ENCODE measurements around the gene DCP1A. TPM values are rescaled to one million over a fixed set of nuclear protein-coding genes. Genes with fewer than 3 reads are reported as not detected.
"Not testable (repeated sequence)": the region's sequence is repeated elsewhere in the genome, so short reads cannot be mapped to it uniquely, and the experiment has no call there.

The DCP1A gene
- total and polyA plus RNA-seq, 2 of the 13 experiments (the other 11 are each of a cell fraction or from before 2014, with no cell fraction given): 14.2 to 41.2 TPM

GRCh38 chr3:53300826-53301225 is 46.5 kb downstream of the DCP1A start:
- Histone ChIP-seq H3K4me1 (ENCODE audit: insufficient read depth, low read length) (peaks cover 8% of the 10 kb centered on the region), H3K36me3 (replicated peaks in 1 of 2; ENCODE audit: control insufficient read depth in 1 of 2, insufficient read depth in 2 of 2, low read length in 2 of 2) (peaks cover 11 to 44% of the 10 kb centered on the region in 2 experiments), H3K9me3 (ENCODE audit: low read length) (no peaks in the 10 kb centered on the region), H3K27me3 (ENCODE audit: control insufficient read depth in 1 of 2, insufficient read depth in 2 of 2, low read length in 2 of 2) (no peaks in the 10 kb centered on the region), H3K9ac (ENCODE audit: insufficient read depth, low read depth, low read length) (no peak overlapping the region), H3K79me2 (ENCODE audit: insufficient read depth, low read length) (no peaks in the 10 kb centered on the region), H2AFZ (ENCODE audit: low read length) (no peak overlapping the region), H3K27ac (ENCODE audit: extremely low read length, insufficient read depth, low read length) (no peak overlapping the region), H3K4me3 (replicated peaks in 1 of 3; ENCODE audit: insufficient read depth in 1 of 3, low read depth in 2 of 3, low read length in 3 of 3) (no peak overlapping the region), H4K20me1 (ENCODE audit: insufficient read depth, low read length) (no peaks in the 10 kb centered on the region), H3K4me2 (ENCODE audit: low read depth, low read length) (no peak overlapping the region)
- intact Hi-C loops (cut with micrococcal nuclease; ENCODE audit: unreplicated experiment) (no loop called here), in situ Hi-C loops (cut with HindIII; ENCODE audit: extremely low pct_ligation_motif_present, low pct_unique_long_range_greater_than_20kb) (no loop called here)
- ATAC-seq: no peak
- no peak for DNase-seq (ENCODE audit: low spot score)
- TF ChIP-seq ZNF33B (CRISPR knock-in tag; IDR thresholded peaks at IDR 0.05) (no peak), ZBTB44 (CRISPR knock-in tag; IDR thresholded peaks at IDR 0.05) (no peak), TBX2 (CRISPR knock-in tag; IDR thresholded peaks at IDR 0.05; ENCODE audit: borderline replicate concordance) (no peak)
- no TSS peak for BruUV-seq (replicated peaks)
- WGBS (ENCODE audit: low lambda C conversion rate): 96% methylated on average over 3 of the region's 3 CpGs
- ChIA-PET CTCF (ENCODE audit: low intra/inter-chr PET ratio, low total read pairs) (no interaction called here), POLR2A (no interaction called here)
- FAIRE-seq: no peak

GRCh38 chr3:53299611-53300023 is 47.7 kb downstream of the DCP1A start:
- ATAC-seq (peak; percentile 74), DNase-seq (ENCODE audit: low spot score) (peak; percentile 40), FAIRE-seq (peak; percentile 73)
- 74% methylated on average over 5 of the region's 5 CpGs for WGBS (ENCODE audit: low lambda C conversion rate)
- CTCF ChIA-PET (ENCODE audit: low intra/inter-chr PET ratio, low total read pairs): interaction anchor here (1.3 kb wide), 1 partner anchor 411 kb away, joined by 7 read pairs; no protein-coding TSS in a partner anchor
- H3K27me3 ChIP-seq (ENCODE audit: control insufficient read depth in 1 of 2, insufficient read depth in 2 of 2, low read length in 2 of 2); BruUV-seq (replicated peaks); POLR2A ChIA-PET; H2AFZ ChIP-seq (ENCODE audit: low read length); H3K79me2 ChIP-seq (ENCODE audit: insufficient read depth, low read length); H3K27ac ChIP-seq (ENCODE audit: extremely low read length, insufficient read depth, low read length); H3K9ac ChIP-seq (ENCODE audit: insufficient read depth, low read depth, low read length); H3K4me2 ChIP-seq (ENCODE audit: low read depth, low read length); H3K4me3 ChIP-seq (replicated peaks in 1 of 3; ENCODE audit: insufficient read depth in 1 of 3, low read depth in 2 of 3, low read length in 3 of 3); in situ Hi-C loops (cut with HindIII; ENCODE audit: extremely low pct_ligation_motif_present, low pct_unique_long_range_greater_than_20kb); H3K9me3 ChIP-seq (ENCODE audit: low read length); H4K20me1 ChIP-seq (ENCODE audit: insufficient read depth, low read length): not testable (repeated sequence)
- TF ChIP-seq STAG1 (CRISPR knock-in tag; IDR thresholded peaks at IDR 0.05) (peak; percentile 77), PPARG (CRISPR knock-in tag; conservative IDR thresholded peaks at IDR 0.05) (peak; percentile 22; the same call in 1 of the 2 replicates), CEBPG (CRISPR knock-in tag; IDR thresholded peaks at IDR 0.05) (peak; percentile 55), TEF (CRISPR knock-in tag; IDR thresholded peaks at IDR 0.05) (peak; percentile 49; the same call in 1 of the 2 replicates), RAD21 (CRISPR knock-in tag; IDR thresholded peaks at IDR 0.05) (peak; percentile 56; the same call in 1 of the 2 replicates), CEBPB (IDR thresholded peaks at IDR 0.05; ENCODE audit: borderline replicate concordance, low read depth, low read length) (peak; percentile 54; the same call in 1 of the 2 replicates), ARID3A (IDR thresholded peaks at IDR 0.05; ENCODE audit: low read depth, low read length) (0 out of 2 replicates have a peak, but pooled peaks have one; percentile 17), SMC3 (IDR thresholded peaks at IDR 0.05; ENCODE audit: low read length) (peak; percentile 63; the same call in 1 of the 2 replicates)
- TF ChIP-seq, protein P1, sequence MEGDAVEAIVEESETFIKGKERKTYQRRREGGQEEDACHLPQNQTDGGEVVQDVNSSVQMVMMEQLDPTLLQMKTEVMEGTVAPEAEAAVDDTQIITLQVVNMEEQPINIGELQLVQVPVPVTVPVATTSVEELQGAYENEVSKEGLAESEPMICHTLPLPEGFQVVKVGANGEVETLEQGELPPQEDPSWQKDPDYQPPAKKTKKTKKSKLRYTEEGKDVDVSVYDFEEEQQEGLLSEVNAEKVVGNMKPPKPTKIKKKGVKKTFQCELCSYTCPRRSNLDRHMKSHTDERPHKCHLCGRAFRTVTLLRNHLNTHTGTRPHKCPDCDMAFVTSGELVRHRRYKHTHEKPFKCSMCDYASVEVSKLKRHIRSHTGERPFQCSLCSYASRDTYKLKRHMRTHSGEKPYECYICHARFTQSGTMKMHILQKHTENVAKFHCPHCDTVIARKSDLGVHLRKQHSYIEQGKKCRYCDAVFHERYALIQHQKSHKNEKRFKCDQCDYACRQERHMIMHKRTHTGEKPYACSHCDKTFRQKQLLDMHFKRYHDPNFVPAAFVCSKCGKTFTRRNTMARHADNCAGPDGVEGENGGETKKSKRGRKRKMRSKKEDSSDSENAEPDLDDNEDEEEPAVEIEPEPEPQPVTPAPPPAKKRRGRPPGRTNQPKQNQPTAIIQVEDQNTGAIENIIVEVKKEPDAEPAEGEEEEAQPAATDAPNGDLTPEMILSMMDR (CRISPR knock-in tag; IDR thresholded peaks at IDR 0.05): peak; percentile 75
- peaks cover 19% of the 10 kb centered on the region for H3K4me1 ChIP-seq (ENCODE audit: insufficient read depth, low read length)
- H3K36me3 ChIP-seq (replicated peaks in 1 of 2; ENCODE audit: control insufficient read depth in 1 of 2, insufficient read depth in 2 of 2, low read length in 2 of 2): peaks cover 11 to 42% of the 10 kb centered on the region in 2 experiments
- intact Hi-C loops (cut with micrococcal nuclease; ENCODE audit: unreplicated experiment): loop anchor here (1.0 to 2.0 kb wide), 3 partner anchors 47 to 411 kb away; partner anchors contain the start of gene DCP1A
